ENCODE results near the gene HDAC4.

HDAC4 gene

GRCh38 chr2:239363946-239364637 lies 36.7 kb downstream of the HDAC4 start:
- no peak for TF ChIP-seq CTCF (IDR thresholded peaks at IDR 0.05; ENCODE audit: insufficient read depth, low read depth, low read length, missing control alignments)
- DNase-seq (ENCODE audit: low read depth) = no peak

GRCh38 chr2:239362507-239362906 lies 38.3 kb downstream of the HDAC4 start:
- H3K4me3 ChIP-seq (ENCODE audit: low read depth, low read length) = no peak overlapping the region
- DNase-seq (ENCODE audit: low read depth) = no peak
- no peak for TF ChIP-seq CTCF (IDR thresholded peaks at IDR 0.05; ENCODE audit: insufficient read depth, low read depth, low read length, missing control alignments)

More at GRCh38 chr2:239363946-239364637, 36.7 kb downstream of the HDAC4 start:
- no peak overlapping the region for H3K4me3 ChIP-seq (ENCODE audit: low read depth, low read length)

- no peak for DNase-seq (ENCODE audit: low read depth)
- TF ChIP-seq CTCF (IDR thresholded peaks at IDR 0.05; ENCODE audit: insufficient read depth, low read depth, low read length, missing control alignments) = no peak
- no peak overlapping the region for H3K4me3 ChIP-seq (ENCODE audit: low read depth, low read length)
Measured at GRCh38 chr2:239361311-239361642, 39.5 kb downstream of the HDAC4 start.

GRCh38 chr2:239360421-239361310 lies 40.2 kb downstream of the HDAC4 start:
- no peak for DNase-seq (ENCODE audit: low read depth)
- no peak for TF ChIP-seq CTCF (IDR thresholded peaks at IDR 0.05; ENCODE audit: insufficient read depth, low read depth, low read length, missing control alignments)
- H3K4me3 ChIP-seq (ENCODE audit: low read depth, low read length) = no peak overlapping the region

GRCh38 chr2:239360008-239360407 lies 40.8 kb downstream of the HDAC4 start:
- no peak for TF ChIP-seq CTCF (IDR thresholded peaks at IDR 0.05; ENCODE audit: insufficient read depth, low read depth, low read length, missing control alignments)
- no peak for DNase-seq (ENCODE audit: low read depth)
- no peak overlapping the region for H3K4me3 ChIP-seq (ENCODE audit: low read depth, low read length)

GRCh38 chr2:239359196-239359912 lies 41.5 kb downstream of the HDAC4 start:
- no peak for DNase-seq (ENCODE audit: low read depth)
- TF ChIP-seq CTCF (IDR thresholded peaks at IDR 0.05; ENCODE audit: insufficient read depth, low read depth, low read length, missing control alignments) = no peak
- no peak overlapping the region for H3K4me3 ChIP-seq (ENCODE audit: low read depth, low read length)

All from GM12865 (cell line).